Astrocyte (in vitro differentiated cells and primary cell): ENCODE data around the gene TMEM106A.

ENCODE experiments used
- CTCF ChIP-seq: IDR thresholded peaks from 2 replicates; pipeline ENCODE4 v1.5.1; 2011; ENCODE audit warnings: low read depth, mild to moderate bottlenecking, inconsistent platforms, low read length, moderate library complexity; ENCODE audit not compliant: insufficient read depth
- EZH2 ChIP-seq: IDR thresholded peaks from 2 replicates; pipeline ENCODE4 v1.6.1; 2012; ENCODE audit warnings: mild to moderate bottlenecking, low read length, inconsistent platforms; ENCODE audit not compliant: insufficient read depth

- TF ChIP-seq CTCF (no peak), EZH2 (no peak)
Measured at GRCh38 chr17:43217614-43218087, 6.0 kb downstream of the TMEM106A start.
